Jurkat, Clone E6-1 (cell line): ENCODE measurements around the gene RPAP2.
"Not testable (repeated sequence)": the region's sequence is repeated elsewhere in the genome, so short reads cannot be mapped to it uniquely, and the experiment has no call there.

Experiments used
- DNase-seq: peaks from one replicate; pipeline ENCODE4 v3.0.0-alpha.2; 2011; ENCODE audit warnings: low read depth, low spot score
- H3K4me3 ChIP-seq: 2 replicates; pipeline ENCODE4 v1.5.1; 2011; ENCODE audit warnings: mild to moderate bottlenecking, low read length, control low read depth, moderate library complexity

RPAP2 gene

DNA sequence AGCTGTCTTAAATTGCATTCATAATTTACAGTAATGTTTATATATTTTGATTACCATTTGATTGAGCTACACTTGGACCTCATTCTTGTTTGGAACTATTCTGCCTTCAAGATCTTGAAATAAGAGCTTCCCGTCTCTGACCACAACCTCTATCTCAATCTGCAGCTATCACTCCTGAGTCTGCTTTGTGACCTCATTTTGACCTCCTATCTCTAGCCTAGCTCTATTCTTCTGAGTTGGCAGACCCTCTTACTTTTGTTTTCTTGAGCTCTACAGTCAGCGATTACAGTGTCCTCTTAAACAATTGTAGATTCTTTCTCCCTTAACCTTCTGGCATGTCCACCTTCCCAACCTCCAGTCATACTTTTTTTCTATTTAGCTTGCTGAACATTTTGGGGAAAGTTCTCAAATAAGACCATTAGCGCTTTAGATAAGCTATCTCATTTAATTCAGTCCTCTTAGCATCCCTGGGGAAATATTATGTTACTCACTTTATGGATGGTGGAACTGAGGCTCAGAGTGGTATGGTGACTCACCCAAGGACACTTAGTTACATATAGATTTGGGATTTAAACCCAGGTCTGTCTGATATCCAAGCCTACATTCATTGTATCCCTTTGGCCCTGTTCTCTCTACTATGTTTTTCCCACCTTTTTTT lies 19.1 kb downstream of the RPAP2 start:
- H3K4me3 ChIP-seq, result no peak overlapping the region
- DNase-seq, result peak; percentile 60

DNA sequence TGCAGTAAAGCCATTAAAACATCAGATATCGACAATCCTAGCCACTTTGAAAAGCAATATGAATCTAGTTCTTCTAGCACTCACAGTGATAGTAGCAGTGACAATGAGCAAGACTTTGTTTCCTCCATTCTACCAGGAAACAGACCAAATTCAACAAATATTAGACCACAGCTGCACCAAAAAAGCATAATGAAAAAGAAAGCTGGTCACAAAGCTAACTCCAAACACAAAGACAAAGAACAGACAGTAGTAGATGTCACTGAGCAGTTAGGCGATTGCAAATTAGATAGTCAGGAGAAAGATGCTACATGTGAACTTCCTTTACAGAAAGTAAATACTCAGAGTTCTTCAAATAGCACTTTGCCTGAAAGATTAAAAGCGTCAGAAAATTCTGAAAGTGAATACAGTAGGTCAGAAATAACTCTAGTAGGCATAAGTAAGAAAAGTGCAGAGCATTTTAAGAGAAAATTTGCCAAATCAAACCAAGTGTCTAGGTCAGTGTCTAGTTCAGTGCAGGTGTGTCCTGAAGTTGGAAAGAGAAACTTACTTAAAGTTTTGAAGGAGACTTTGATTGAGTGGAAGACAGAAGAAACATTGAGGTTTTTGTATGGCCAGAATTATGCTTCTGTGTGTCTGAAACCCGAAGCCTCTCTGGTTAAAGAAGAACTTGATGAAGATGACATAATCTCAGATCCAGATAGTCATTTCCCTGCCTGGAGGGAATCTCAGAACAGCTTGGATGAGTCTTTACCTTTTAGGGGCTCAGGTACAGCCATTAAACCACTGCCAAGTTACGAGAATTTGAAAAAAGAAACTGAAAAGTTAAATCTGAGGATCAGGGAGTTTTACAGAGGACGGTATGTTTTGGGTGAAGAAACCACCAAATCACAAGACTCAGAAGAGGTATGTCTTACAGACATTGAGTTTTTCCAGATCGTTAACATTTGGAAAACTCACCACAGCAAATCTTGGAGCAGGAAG lies 24.9 kb downstream of the RPAP2 start:
- no peak for DNase-seq

DNA sequence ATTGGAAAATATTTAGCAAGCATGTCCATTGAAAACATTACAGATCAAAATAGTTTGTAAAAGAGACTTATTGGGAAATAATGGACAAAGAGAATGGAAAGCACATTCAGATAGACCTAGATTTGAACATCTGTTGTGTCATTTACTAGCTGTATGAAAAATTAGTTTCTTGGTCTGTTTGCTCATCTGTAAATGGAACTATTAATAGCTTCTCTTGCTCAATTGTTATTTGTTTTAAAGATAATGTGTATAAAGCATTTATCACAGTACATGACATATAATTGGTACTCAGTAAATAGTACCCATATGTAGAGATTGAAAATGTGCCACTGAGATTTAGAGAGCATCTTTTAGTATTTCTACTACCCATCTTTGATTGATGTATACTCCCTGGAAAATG lies 25.9 kb downstream of the RPAP2 start:
- no peak for DNase-seq
- no peak overlapping the region for H3K4me3 ChIP-seq

More for the DNA sequence above, 24.9 kb downstream of the RPAP2 start:
- H3K4me3 ChIP-seq, result no peak overlapping the region

DNA sequence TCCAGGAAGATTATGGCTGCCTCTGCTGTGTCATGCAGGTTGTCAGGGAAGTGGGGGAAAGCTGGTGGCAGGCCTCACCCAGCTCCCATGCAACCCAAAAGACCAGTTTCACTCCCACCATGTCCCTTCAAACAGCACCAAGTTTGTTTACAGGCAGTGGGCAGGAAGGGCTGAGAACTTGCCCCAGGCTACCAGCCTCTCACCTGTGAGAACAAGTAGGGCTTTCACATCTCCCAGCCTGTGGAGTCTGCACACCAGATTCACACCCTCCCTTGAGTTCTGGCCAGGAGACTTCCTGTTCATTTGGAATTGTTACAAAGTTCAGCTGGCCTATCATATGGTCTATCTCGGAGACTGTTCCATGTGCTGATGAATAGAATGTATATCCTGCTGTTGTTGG lies 27.8 kb downstream of the RPAP2 start:
- DNase-seq, result no peak
- H3K4me3 ChIP-seq, result no peak overlapping the region

DNA sequence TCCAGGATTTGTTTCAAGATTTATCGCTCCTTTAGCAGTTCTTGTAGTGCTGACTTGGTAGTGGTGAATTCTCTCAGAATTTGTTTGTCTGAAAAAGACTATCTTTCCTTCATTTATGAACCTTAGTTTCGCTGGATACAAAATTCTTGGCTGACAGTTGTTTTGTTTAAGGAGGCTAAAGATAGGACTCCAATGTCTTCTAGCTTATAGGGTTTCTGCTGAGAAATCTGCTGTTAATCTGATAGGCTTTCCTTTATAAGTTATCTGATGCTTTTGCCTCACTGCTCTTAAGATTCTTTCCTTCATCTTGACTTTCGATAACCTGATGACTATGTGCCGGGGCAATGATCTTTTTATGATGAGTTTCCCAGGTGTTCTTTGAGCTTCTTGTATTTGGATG lies 28.9 kb downstream of the RPAP2 start:
- no peak overlapping the region for H3K4me3 ChIP-seq
- DNase-seq, result no peak

DNA sequence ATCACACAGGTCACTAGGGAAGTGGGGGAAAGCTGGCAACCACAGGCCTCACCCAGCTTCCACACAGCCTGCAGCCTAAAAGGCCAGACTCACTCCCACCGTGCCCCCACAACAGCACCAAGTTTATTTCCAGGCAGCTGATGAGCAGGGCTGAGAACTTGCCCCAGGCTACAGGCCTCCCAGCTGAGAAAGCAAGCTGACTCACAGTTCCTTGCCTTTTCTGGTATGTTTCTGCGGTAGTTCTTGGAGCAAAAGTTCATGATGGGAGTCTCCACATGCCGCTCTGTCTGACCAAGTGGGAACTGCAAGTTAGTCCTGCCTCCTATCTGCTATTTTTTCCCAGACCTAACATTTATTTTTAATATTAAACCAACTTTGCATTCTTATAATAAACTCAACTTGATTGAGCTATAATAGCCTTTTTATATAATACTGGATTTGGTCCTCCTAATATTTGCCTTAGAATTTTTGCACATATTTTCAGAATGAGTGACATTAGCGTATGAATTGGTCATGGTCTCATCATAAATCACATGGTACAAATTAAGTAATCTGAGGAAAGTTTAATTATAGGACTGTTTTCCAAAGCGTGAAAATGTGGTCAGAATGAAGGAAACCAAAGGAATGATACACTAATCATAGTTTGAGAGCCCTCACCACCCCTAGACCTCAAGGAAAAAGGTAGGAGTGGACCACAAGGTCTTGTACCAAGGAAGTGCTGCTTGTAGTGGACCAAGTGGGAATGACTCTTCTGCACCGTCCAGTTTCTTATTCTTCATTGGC lies 30.7 kb downstream of the RPAP2 start:
- no peak overlapping the region for H3K4me3 ChIP-seq
- no peak for DNase-seq

DNA sequence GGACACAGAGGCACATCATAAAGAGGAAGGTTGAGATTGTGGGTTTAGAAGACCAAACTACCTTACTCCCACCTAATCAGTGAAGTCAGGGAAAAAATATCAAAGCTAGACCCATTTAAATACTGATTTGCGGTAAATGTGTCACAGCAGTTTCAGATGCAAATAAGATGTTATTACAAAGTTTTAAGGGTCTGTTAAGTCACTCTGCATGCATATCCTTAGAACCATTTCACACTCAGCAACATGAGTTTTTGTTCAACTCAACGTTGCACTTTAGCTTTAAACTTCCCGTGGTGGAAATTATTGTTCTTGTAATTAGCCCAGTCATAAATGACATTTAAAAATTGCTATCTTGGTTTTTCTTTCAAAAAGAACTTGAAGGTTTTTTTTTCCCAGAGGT lies 34.8 kb downstream of the RPAP2 start:
- no peak for DNase-seq
- no peak overlapping the region for H3K4me3 ChIP-seq

DNA sequence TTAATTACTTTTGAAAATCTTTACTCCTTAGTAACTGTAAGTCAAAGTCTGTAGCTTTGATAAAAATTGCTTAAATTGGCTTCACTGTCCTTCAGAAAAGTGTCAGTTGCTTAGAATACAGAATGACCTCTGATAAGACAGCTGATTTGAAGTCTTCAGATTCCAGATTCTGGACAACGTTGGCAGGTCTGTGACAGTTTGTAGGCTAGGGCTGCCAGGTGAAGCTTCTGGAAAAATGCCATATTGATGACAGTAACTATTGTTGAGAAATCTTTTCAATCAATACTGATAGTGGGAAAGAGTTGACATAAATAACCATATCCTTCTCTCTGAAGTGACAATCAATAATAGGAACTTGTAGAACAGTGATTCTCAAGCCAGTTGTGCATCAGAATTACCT lies 41.3 kb downstream of the RPAP2 start:
- no peak for DNase-seq
- H3K4me3 ChIP-seq, result no peak overlapping the region

DNA sequence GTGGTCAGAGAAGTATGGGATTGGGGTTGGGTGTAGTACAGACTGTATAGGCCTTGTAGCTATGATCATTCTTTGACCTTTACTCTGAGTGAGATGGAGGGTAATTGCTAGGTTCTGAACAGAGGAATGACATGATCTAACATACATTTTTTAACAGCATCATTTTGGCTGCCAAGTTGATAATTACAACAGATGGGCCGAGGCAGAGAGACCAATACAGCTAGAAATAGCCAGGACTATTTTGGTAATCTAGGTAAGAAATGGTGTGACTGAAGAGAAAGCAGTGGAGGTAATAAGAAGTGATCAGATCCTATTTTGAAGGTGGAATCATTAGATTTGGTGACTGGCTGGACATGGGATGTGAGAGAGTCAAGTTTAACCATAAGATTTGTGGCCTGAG lies 43.5 kb downstream of the RPAP2 start:
- DNase-seq, result no peak
- H3K4me3 ChIP-seq, result no peak overlapping the region

DNA sequence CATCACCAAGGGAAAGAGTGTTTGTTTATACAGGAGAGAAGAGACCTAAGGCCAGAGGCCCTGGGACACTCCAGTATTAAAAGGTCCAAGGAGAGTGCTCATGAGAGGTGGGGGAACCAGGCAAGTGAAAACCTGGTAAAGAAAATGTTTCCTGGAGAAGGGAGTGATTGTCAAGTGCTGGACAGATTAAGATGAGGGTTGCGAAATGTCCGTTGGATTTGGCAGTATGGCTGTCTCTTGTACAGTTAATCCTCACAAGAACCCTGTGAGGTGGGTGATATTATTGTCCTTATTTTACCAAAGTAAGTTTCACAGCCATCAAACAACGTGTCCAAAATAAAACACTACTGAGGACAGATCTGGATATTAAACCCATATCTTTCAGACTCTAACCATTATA lies 44.2 kb downstream of the RPAP2 start:
- no peak for DNase-seq
- H3K4me3 ChIP-seq, result no peak overlapping the region

DNA sequence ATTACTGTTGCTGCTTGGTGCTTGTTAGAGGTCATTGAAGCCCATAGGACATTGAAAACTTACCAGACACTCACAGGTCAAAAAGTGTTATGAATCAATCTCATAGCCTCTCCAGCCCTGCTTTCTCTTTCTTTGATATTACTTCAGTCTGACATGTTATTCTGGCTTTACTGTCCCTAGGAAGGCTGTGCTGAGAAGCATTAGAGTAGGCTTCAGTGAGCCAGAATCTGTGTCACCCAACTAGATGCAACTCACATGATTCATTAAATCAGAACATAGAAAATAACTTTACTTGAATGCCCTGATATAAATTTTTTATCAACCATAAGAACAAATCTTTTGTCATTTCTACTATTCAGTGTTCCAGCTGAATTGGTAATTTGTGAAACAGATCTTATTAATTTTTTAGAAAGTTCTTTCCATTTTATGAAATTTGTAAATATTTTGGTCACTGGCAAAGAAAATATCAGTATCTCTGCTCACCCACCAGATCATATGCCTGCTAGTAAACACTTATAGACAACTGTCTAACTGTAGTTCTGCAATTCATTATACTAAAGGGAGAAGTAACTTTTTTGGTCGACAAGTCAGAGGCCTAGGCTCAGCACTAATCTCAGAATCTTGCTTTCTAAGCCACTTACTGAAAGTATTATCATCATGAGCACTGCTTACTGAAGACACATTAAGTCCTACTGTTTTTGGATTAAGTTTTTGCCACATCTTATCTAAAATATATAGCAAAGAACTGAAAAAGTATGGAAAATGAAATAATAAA lies 48.2 kb downstream of the RPAP2 start:
- DNase-seq, result no peak
- no peak overlapping the region for H3K4me3 ChIP-seq

DNA sequence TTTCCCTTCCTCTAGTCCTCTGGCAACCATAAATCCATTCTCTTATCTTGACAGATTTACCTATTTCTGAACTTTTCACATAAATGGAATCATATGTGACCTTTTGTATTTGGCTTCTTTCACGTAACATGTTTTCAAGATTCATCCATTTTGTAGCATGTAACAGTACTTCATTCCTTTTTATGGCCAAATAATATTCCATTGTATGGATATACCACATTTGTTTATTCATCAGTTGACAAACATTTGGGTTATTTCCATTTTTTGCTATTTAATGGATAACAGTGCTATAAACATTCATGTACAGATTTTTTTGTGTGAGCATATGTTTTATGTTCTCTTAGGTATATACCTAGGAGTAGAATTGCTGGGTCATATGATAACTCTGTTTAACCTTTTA lies 54.0 kb downstream of the RPAP2 start:
- no peak overlapping the region for H3K4me3 ChIP-seq
- DNase-seq, result no peak

DNA sequence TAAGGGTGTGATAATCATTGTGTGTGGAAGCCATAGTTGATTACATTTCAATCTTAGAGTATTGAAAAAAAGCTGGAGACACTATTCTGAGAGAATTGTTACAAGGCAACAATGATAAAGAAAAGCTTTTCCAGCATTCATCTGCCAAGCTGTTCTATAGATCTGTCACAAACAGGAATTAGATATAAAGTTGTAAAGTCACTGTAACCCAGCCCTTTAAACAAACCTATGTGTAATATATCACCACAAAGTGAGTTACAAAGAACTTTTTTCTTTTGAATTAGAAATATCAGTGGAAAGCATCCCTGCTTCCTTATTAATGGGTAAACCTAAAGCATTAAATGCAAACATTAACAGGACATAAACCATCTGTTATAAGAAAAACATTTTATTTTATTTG lies 55.4 kb downstream of the RPAP2 start:
- no peak overlapping the region for H3K4me3 ChIP-seq
- DNase-seq, result no peak

DNA sequence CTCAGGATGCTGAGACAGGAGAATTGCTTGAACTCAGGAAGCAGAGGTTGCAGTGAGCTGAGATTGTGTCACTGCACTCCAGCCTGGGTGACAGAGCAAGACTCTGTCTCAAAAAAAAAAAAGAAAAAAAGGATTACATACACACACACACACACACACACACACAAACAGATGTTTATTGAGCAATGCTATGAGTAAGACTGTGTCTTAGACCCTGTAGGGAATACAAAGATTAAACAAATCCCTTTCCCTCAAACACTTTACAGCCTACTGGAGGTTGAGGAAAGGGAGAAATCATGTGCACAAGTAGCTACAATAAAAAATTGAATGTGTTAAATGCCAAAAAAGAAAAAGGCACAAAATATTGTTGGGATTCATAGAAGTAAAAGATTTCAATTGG lies 58.1 kb downstream of the RPAP2 start:
- DNase-seq, result no peak
- H3K4me3 ChIP-seq, result no peak overlapping the region

DNA sequence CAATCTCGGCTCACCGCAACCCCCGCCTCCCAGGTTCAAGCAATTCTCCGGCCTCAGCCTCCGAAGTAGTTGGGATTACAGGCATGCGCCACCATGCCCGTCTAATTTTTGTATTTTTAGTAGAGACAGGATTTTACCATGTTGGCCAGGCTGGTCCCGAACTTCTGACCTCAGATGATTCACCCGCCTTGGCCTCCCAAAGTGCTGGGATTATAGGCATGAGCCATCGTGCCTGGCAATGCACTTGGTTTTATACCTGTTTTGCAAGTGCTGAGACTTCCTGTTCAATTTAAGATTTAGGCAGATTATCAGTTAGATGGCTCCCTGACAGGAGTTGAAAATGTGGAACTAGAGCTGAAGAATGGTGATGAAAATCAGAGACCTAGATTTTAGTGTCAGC lies 60.5 kb downstream of the RPAP2 start:
- DNase-seq, H3K4me3 ChIP-seq: not testable (repeated sequence)

DNA sequence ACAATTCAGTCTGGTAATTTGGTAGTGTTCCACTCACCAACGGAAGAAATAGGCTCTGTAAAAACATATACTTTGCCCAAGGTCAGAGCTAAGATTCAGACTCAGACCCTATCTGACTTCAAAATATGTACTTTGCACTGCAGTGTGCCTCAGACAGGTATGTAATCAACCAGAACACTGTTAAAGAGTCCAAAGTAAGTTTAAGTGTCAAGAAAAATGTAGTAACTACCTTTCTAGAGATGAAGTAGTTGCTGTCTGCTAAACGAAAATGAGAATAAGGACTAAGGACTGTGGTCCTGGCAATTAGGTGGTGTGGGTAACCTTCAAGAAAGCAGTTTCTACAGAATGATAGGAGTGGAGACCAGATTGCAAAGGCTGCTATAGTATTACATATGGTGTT lies 61.1 kb downstream of the RPAP2 start:
- DNase-seq, result no peak

DNA sequence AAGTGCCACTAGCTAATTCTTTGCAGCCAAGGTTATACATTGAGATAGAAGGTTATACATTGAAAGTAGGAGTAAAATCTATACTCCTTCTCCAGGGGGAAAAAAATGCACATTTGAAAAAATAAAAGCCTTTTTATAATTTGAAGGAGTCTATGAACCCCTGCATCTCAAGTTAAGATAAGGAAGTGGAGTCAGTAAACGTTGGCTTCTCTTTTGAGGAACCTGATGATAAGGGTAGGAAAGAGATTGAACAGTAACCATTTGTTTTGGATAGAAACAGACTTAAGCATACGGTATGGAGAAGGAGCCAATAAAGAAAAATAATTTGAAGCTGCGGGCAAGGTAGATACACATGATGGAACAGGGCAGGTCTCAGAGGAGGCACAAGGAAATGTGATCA lies 64.1 kb downstream of the RPAP2 start:
- no peak for DNase-seq
- H3K4me3 ChIP-seq, result no peak overlapping the region

More for the DNA sequence above, 61.1 kb downstream of the RPAP2 start:
- no peak overlapping the region for H3K4me3 ChIP-seq

DNA sequence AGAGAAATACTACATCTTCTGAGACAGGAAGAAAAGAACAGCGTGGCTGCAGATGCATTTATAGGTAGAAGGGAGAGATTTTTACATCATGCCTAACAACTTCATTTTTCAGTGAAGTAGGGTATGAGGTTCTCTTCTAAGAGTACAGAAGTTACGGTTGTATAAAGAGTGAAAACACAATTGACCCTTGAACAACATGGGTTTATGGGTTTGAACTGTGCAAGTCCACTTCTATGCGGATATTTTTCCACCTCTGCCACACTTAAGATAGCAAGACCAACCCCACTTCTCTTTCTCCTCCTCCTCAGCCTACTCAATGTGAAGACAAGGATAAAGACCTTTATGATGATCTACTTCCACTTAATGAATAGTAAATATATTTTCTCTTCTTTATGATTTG lies 64.5 kb downstream of the RPAP2 start:
- DNase-seq, result no peak
- no peak overlapping the region for H3K4me3 ChIP-seq

DNA sequence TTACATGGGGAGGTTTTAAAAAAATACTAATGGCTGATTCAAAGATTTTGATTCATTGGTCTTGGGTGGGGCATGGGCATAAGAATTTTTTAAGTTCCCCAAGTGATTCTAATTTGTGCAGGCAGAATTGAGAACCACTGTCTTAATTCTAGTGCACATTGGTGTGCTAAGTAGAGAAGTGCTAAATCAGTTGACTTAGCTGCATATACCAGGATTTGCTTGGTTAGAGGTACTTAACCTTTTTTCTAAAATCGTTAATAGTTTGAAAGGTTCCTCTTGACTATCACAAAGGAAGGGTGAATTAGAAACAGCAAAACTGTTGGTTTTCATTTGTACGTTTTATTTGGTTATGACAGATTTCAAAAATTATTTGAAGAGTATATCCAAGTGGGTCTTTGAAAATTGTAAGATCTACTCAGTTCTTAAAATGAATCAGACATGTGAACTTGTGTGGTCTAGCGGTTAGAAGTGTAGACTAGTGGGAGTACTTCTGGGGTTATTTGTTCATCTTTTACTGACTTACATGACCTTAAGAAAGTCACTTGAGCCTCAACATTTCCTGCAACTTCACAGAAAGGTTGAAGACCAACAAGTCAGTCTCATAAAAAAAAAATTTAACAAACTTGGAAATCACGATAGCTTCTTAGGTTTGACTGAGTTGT lies 66.7 kb downstream of the RPAP2 start:
- H3K4me3 ChIP-seq, result no peak overlapping the region
- no peak for DNase-seq
